WTC11 (cell line): Measurements from ENCODE around the gene TMEM60. TPM values are rescaled to one million over a fixed set of nuclear protein-coding genes. Genes with fewer than 3 reads are reported as not detected.

ENCODE experiments used
- ATAC-seq: fragments of 200-7000 bp; cut with Tn5 transposase; 2 replicates; pipeline ENCODE4 v1.10.0; 2021; ENCODE audit warnings: mild to moderate bottlenecking, moderate library complexity
- CTCF ChIA-PET: fragments of 300-600 bp; sonication (Branson Sonifier 250); formaldehyde crosslinking; loops from one replicate; lab custom pipeline; 2021; ENCODE audit warnings: antibody characterized with exemption; lab: Charles Lee
- POLR2A ChIA-PET: fragments of 350-600 bp; sonication (Branson Sonifier 250); formaldehyde crosslinking; loops from one replicate; lab custom pipeline; 2021; ENCODE audit warnings: antibody characterized with exemption; lab: Charles Lee
- DNase-seq: peaks from one replicate; pipeline ENCODE4 v3.0.0; 2021; ENCODE audit warnings: low spot score
- H3K27ac Mint-ChIP-seq: 2 replicates; pipeline ENCODE4 v1.8.0; 2021; ENCODE audit warnings: mixed read lengths
- H3K27me3 Mint-ChIP-seq: 2 replicates; pipeline ENCODE4 v1.8.0; 2021; ENCODE audit warnings: low read depth, mild to moderate bottlenecking, moderate library complexity, mixed read lengths
- H3K36me3 Mint-ChIP-seq: 2 replicates; pipeline ENCODE4 v1.8.0; 2021; ENCODE audit warnings: mixed read lengths
- H3K4me1 Mint-ChIP-seq: 2 replicates; pipeline ENCODE4 v1.8.0; 2022; ENCODE audit warnings: mixed read lengths
- H3K4me3 Mint-ChIP-seq: 2 replicates; pipeline ENCODE4 v1.8.0; 2021; ENCODE audit warnings: mild to moderate bottlenecking, moderate library complexity, mixed read lengths
- H3K9me3 Mint-ChIP-seq: 2 replicates; pipeline ENCODE4 v1.8.0; 2021; ENCODE audit warnings: mixed read lengths
- AFF4 ChIP-seq: sonication (generic); formaldehyde crosslinking; IDR thresholded peaks from 2 replicates; pipeline ENCODE4 v1.8.1; 2023; ENCODE audit warnings: mild to moderate bottlenecking, missing genetic modification reagents, borderline replicate concordance
- ATF3 ChIP-seq: sonication (generic); formaldehyde crosslinking; conservative IDR thresholded peaks from 2 replicates; pipeline ENCODE4 v1.8.1; 2022; ENCODE audit warnings: mild to moderate bottlenecking, missing genetic modification reagents
- CTCF ChIP-seq: fragments of 200-600 bp; IDR thresholded peaks from 2 replicates; pipeline ENCODE4 v1.8.0; 2022; ENCODE audit warnings: antibody characterized with exemption
- GABPB1 ChIP-seq: sonication (generic); formaldehyde crosslinking; IDR thresholded peaks from 2 replicates; pipeline ENCODE4 v1.8.1; 2023; ENCODE audit warnings: mild to moderate bottlenecking, missing genetic modification reagents
- GTF2I ChIP-seq: fragments of 250-450 bp; sonication (Bioruptor Pico); conservative IDR thresholded peaks from 2 replicates; pipeline ENCODE4 v1.4.0; 2021; ENCODE audit warnings: mild to moderate bottlenecking
- HMGXB4 ChIP-seq: sonication (generic); formaldehyde crosslinking; IDR thresholded peaks from 2 replicates; pipeline ENCODE4 v1.8.1; 2023; ENCODE audit warnings: mild to moderate bottlenecking, moderate library complexity, missing genetic modification reagents
- JUN ChIP-seq: sonication (generic); formaldehyde crosslinking; IDR thresholded peaks from 2 replicates; pipeline ENCODE4 v1.8.0; 2023; ENCODE audit warnings: mild to moderate bottlenecking, missing genetic modification reagents
- MYBL2 ChIP-seq: sonication (generic); formaldehyde crosslinking; IDR thresholded peaks from 2 replicates; pipeline ENCODE4 v1.8.1; 2023; ENCODE audit warnings: mild to moderate bottlenecking, moderate library complexity, missing genetic modification reagents
- NFATC4 ChIP-seq: fragments of 250-450 bp; sonication (Bioruptor Pico); IDR thresholded peaks from 2 replicates; pipeline ENCODE4 v1.9.0; 2021; ENCODE audit warnings: mild to moderate bottlenecking
- NR3C1 ChIP-seq: sonication (generic); formaldehyde crosslinking; conservative IDR thresholded peaks from 2 replicates; pipeline ENCODE4 v1.8.1; 2023; ENCODE audit warnings: low read depth, mild to moderate bottlenecking, missing genetic modification reagents
- PRRX2 ChIP-seq: fragments of 250-450 bp; sonication (Bioruptor Pico); IDR thresholded peaks from 2 replicates; pipeline ENCODE4 v1.8.0; 2021; ENCODE audit warnings: mild to moderate bottlenecking
- SMAD4 ChIP-seq: sonication (generic); formaldehyde crosslinking; IDR thresholded peaks from 2 replicates; pipeline ENCODE4 v1.8.0; 2022; ENCODE audit warnings: mild to moderate bottlenecking, missing genetic modification reagents
- STAT6 ChIP-seq: sonication (generic); formaldehyde crosslinking; conservative IDR thresholded peaks from 2 replicates; pipeline ENCODE4 v1.8.1; 2023; ENCODE audit warnings: mild to moderate bottlenecking, low read depth, missing genetic modification reagents, moderate library complexity
- TCF7 ChIP-seq: sonication (generic); formaldehyde crosslinking; IDR thresholded peaks from 2 replicates; pipeline ENCODE4 v1.8.0; 2022; ENCODE audit warnings: mild to moderate bottlenecking, low read depth, missing genetic modification reagents, moderate library complexity
- TEAD1 ChIP-seq: sonication (generic); formaldehyde crosslinking; IDR thresholded peaks from 2 replicates; pipeline ENCODE4 v1.8.0; 2022; ENCODE audit warnings: mild to moderate bottlenecking, missing genetic modification reagents
- ZBTB21 ChIP-seq: sonication (generic); formaldehyde crosslinking; IDR thresholded peaks from 2 replicates; pipeline ENCODE4 v1.8.1; 2023; ENCODE audit warnings: mild to moderate bottlenecking, missing genetic modification reagents, borderline replicate concordance
- ZNF219 ChIP-seq: sonication (generic); formaldehyde crosslinking; IDR thresholded peaks from 2 replicates; pipeline ENCODE4 v1.8.0; 2023; ENCODE audit warnings: missing genetic modification reagents, mild to moderate bottlenecking, borderline replicate concordance
- total RNA-seq: library from RNA; stranded (reverse); gene quantifications from 3 replicates; pipeline ENCODE4 v1.2.3, GENCODE V29; 2021

The TMEM60 gene
- total RNA-seq, 1 experiment from 2014 or later = 21.5 TPM

- CTCF ChIA-PET = interaction anchor here (3.5 kb wide), 1 partner anchor 106 kb away, joined by 13 read pairs; no protein-coding TSS in a partner anchor
Observed at GRCh38 chr7:77757589-77757988, 40.6 kb downstream of the TMEM60 start.

More at GRCh38 chr7:77757589-77757988, 40.6 kb downstream of the TMEM60 start:
- no peak overlapping the region for H3K27ac Mint-ChIP-seq
- H3K4me3 Mint-ChIP-seq = no peak overlapping the region
- no peaks in the 10 kb centered on the region for H3K4me1 Mint-ChIP-seq
- H3K9me3 Mint-ChIP-seq = no peaks in the 10 kb centered on the region
- TF ChIP-seq NFATC4 (CRISPR knock-in tag) (no peak), NR3C1 (CRISPR knock-in tag) (no peak), SMAD4 (CRISPR knock-in tag) (no peak), HMGXB4 (CRISPR knock-in tag) (no peak), AFF4 (CRISPR knock-in tag) (no peak), ATF3 (CRISPR knock-in tag) (no peak), JUN (no peak), GTF2I (CRISPR knock-in tag) (no peak), PRRX2 (CRISPR knock-in tag) (no peak), ZNF219 (CRISPR knock-in tag) (no peak), TCF7 (CRISPR knock-in tag) (no peak), STAT6 (CRISPR knock-in tag) (no peak), TEAD1 (CRISPR knock-in tag) (no peak), MYBL2 (CRISPR knock-in tag) (no peak), CTCF (no peak), GABPB1 (no peak), ZBTB21 (CRISPR knock-in tag) (no peak)
- DNase-seq (no peak), ATAC-seq (no peak)
- no peaks in the 10 kb centered on the region for H3K27me3 Mint-ChIP-seq
- H3K36me3 Mint-ChIP-seq = no peaks in the 10 kb centered on the region
- POLR2A ChIA-PET = no interaction called here
